H1 (cell line): ENCODE results near the gene STK26. TPM values are rescaled to one million over a fixed set of nuclear protein-coding genes. Genes with fewer than 3 reads are reported as not detected.

Source experiments
- CTCF ChIA-PET: fragments of 300-600 bp; sonication (Branson Sonifier 250); formaldehyde crosslinking; loops from one replicate; lab custom pipeline; 2021; ENCODE audit not compliant: partially characterized antibody; lab: Charles Lee
- POLR2A ChIA-PET: fragments of 300-600 bp; sonication (Branson Sonifier 250); formaldehyde crosslinking; loops from one replicate; lab custom pipeline; 2021; ENCODE audit warnings: inconsistent platforms; ENCODE audit not compliant: partially characterized antibody; lab: Charles Lee
- DNase-seq, 2 experiments: peaks; one replicate each; pipeline versions ENCODE4 v3.0.0 to v3.0.0-alpha.2; 2010 to 2022; ENCODE audit warnings: low spot score in 2 of 2, low read depth in 1 of 2, mixed read lengths in 1 of 2
- FAIRE-seq: peaks from 2 replicates; lab custom pipeline; 2011; peaks lifted over from hg19 to GRCh38; lab: Jason Lieb, UNC
- H2AFZ ChIP-seq: 2 replicates; pipeline ENCODE4 v1.8.1; 2012; ENCODE audit warnings: low read length, inconsistent platforms
- H2AK5ac ChIP-seq: 2 replicates; pipeline ENCODE4 v1.6.1; 2013; ENCODE audit warnings: low read depth, low read length
- H2BK120ac ChIP-seq: replicated peaks from 2 replicates; pipeline ENCODE3; 2013; ENCODE audit warnings: low read depth, low read length, inconsistent platforms
- H2BK12ac ChIP-seq: 2 replicates; pipeline ENCODE4 v1.6.1; 2013; ENCODE audit warnings: low read depth, low read length
- H2BK15ac ChIP-seq: 2 replicates; pipeline ENCODE4 v1.6.1; 2013; ENCODE audit warnings: low read length
- H2BK20ac ChIP-seq: 2 replicates; pipeline ENCODE4 v1.6.1; 2013; ENCODE audit warnings: low read length
- H2BK5ac ChIP-seq: 2 replicates; pipeline ENCODE4 v1.6.1; 2013; ENCODE audit warnings: low read depth, low read length
- H3K14ac ChIP-seq: 2 replicates; pipeline ENCODE4 v1.6.1; 2013; ENCODE audit warnings: inconsistent platforms; ENCODE audit not compliant: insufficient read length
- H3K18ac ChIP-seq: 2 replicates; pipeline ENCODE4 v1.6.1; 2013; ENCODE audit warnings: low read length; ENCODE audit errors: extremely low read depth
- H3K23ac ChIP-seq: 2 replicates; pipeline ENCODE4 v1.6.1; 2013; ENCODE audit warnings: inconsistent platforms; ENCODE audit not compliant: insufficient read length
- H3K23me2 ChIP-seq: 2 replicates; pipeline ENCODE4 v1.6.1; 2013; ENCODE audit warnings: low read depth, low read length
- H3K27ac ChIP-seq: 2 replicates; pipeline ENCODE4 v1.6.1; 2011; ENCODE audit warnings: low read depth, low read length, inconsistent platforms
- H3K27me3 ChIP-seq, 4 experiments: replicated peaks in 1 of 4; 1 replicate in 1 of 4; 2 replicates in 3 of 4; pipeline versions ENCODE4 v1.6.1 to v1.8.1; 2011 to 2013; ENCODE audit warnings: low read length in 3 of 4, mild to moderate bottlenecking in 3 of 4, inconsistent platforms in 2 of 4, mixed read lengths in 2 of 4, moderate library complexity in 1 of 4; ENCODE audit not compliant: control insufficient read depth in 3 of 4, insufficient read depth in 3 of 4; ENCODE audit errors: extremely low read depth in 1 of 4
- H3K36me3 ChIP-seq, 4 experiments: 2 replicates each; pipeline versions ENCODE4 v1.6.1 to v1.8.1; 2011 to 2013; ENCODE audit warnings: mild to moderate bottlenecking in 4 of 4, low read length in 3 of 4, moderate library complexity in 2 of 4, control low read depth in 1 of 4, inconsistent platforms in 1 of 4; ENCODE audit not compliant: insufficient read depth in 4 of 4, control insufficient read depth in 2 of 4
- H3K4ac ChIP-seq: replicated peaks from 2 replicates; pipeline ENCODE3; 2013; ENCODE audit warnings: low read length, low read depth, mixed read lengths, inconsistent platforms; ENCODE audit not compliant: insufficient read length
- H3K4me1 ChIP-seq, 4 experiments: replicated peaks in 1 of 4; 1 replicate in 1 of 4; 2 replicates in 3 of 4; pipeline versions ENCODE4 v1.6.1 to v1.8.1; 2011 to 2013; ENCODE audit warnings: low read length in 3 of 4, inconsistent platforms in 2 of 4, mixed read lengths in 1 of 4; ENCODE audit not compliant: insufficient read depth in 4 of 4, control insufficient read depth in 3 of 4
- H3K4me2 ChIP-seq, 2 experiments: 2 replicates each; pipeline versions ENCODE4 v1.6.1 to v1.8.1; 2011 to 2013; ENCODE audit warnings: low read depth in 2 of 2, low read length in 2 of 2, control low read depth in 1 of 2, inconsistent platforms in 1 of 2, mild to moderate bottlenecking in 1 of 2; ENCODE audit not compliant: insufficient read depth in 1 of 2
- H3K4me3 ChIP-seq, 4 experiments: fragments of 200-600, 300-600 bp in 1 of 4; sonication (generic), shearing (Covaris generic), sonication (Bioruptor Twin) in 1 of 4; 2 replicates each; pipeline versions ENCODE4 v1.5.1 to v1.8.1; 2011 to 2016; ENCODE audit warnings: low read length in 4 of 4, low read depth in 3 of 4, control low read depth in 2 of 4, inconsistent platforms in 2 of 4, mild to moderate bottlenecking in 2 of 4, mixed read lengths in 1 of 4, moderate library complexity in 1 of 4; ENCODE audit not compliant: insufficient read depth in 2 of 4; ENCODE audit errors: extremely low read depth in 1 of 4
- H3K56ac ChIP-seq: replicated peaks from 2 replicates; pipeline ENCODE3; 2013; ENCODE audit warnings: low read depth, mild to moderate bottlenecking, mixed read lengths, low read length, inconsistent platforms; ENCODE audit not compliant: insufficient read length
- H3K79me1 ChIP-seq: 2 replicates; pipeline ENCODE4 v1.6.1; 2013; ENCODE audit warnings: low read depth, low read length, control low read depth
- H3K79me2 ChIP-seq, 2 experiments: 2 replicates each; pipeline versions ENCODE4 v1.6.1 to v1.8.1; 2012 to 2013; ENCODE audit warnings: low read length in 2 of 2, mild to moderate bottlenecking in 2 of 2, inconsistent platforms in 1 of 2; ENCODE audit not compliant: insufficient read depth in 2 of 2, control insufficient read depth in 1 of 2
- H3K9ac ChIP-seq, 4 experiments: replicated peaks in 1 of 4; 1 replicate in 1 of 4; 2 replicates in 3 of 4; pipeline versions ENCODE4 v1.6.1 to v1.8.1; 2011 to 2013; ENCODE audit warnings: low read depth in 3 of 4, low read length in 3 of 4, control low read depth in 2 of 4, mild to moderate bottlenecking in 2 of 4, moderate library complexity in 2 of 4, inconsistent platforms in 1 of 4; ENCODE audit errors: extremely low read depth in 1 of 4
- H3K9me3 ChIP-seq, 2 experiments: 2 replicates each; pipeline versions ENCODE4 v1.6.1 to v1.8.1; 2012 to 2013; ENCODE audit warnings: mild to moderate bottlenecking in 2 of 2, moderate library complexity in 2 of 2, control low read depth in 1 of 2, inconsistent platforms in 1 of 2, low read depth in 1 of 2, low read length in 1 of 2, mixed read lengths in 1 of 2; ENCODE audit not compliant: insufficient read depth in 2 of 2
- H4K20me1 ChIP-seq, 2 experiments: replicated peaks in 1 of 2; 2 replicates each; pipeline versions ENCODE3 to v1.8.1; 2011 to 2013; ENCODE audit warnings: inconsistent platforms in 2 of 2, low read length in 2 of 2, mild to moderate bottlenecking in 1 of 2; ENCODE audit not compliant: insufficient read depth in 2 of 2, control insufficient read depth in 1 of 2
- H4K5ac ChIP-seq: 2 replicates; pipeline ENCODE4 v1.6.1; 2013; ENCODE audit warnings: low read length, low read depth, mixed read lengths, inconsistent platforms; ENCODE audit not compliant: insufficient read length
- H4K8ac ChIP-seq: 2 replicates; pipeline ENCODE4 v1.8.0; 2013; ENCODE audit warnings: mild to moderate bottlenecking, moderate library complexity, low read length, inconsistent platforms; ENCODE audit not compliant: insufficient read depth; ENCODE audit errors: extremely low read depth
- H4K91ac ChIP-seq: replicated peaks from 2 replicates; pipeline ENCODE3; 2013; ENCODE audit warnings: low read length, mixed read lengths, inconsistent platforms; ENCODE audit not compliant: insufficient read length
- CEBPB ChIP-seq: IDR thresholded peaks from 2 replicates; pipeline ENCODE4 v1.6.1; 2012; ENCODE audit warnings: low read depth, low read length
- CREB1 ChIP-seq: IDR thresholded peaks from 2 replicates; pipeline ENCODE4 v1.6.1; 2012; ENCODE audit warnings: inconsistent platforms
- EGR1 ChIP-seq: IDR thresholded peaks from 2 replicates; pipeline ENCODE4 v1.6.1; 2011; ENCODE audit warnings: low read depth, low read length, borderline replicate concordance
- MAX ChIP-seq: IDR thresholded peaks from 2 replicates; pipeline ENCODE4 v1.6.1; 2012; ENCODE audit warnings: inconsistent platforms
- NRF1 ChIP-seq: IDR thresholded peaks from 2 replicates; pipeline ENCODE4 v1.6.1; 2011; ENCODE audit warnings: mild to moderate bottlenecking, low read depth, low read length, improper control_type of control experiment
- RAD21 ChIP-seq, 2 experiments: IDR thresholded peaks in 1 of 2; conservative IDR thresholded peaks in 1 of 2; 2 replicates each; pipeline ENCODE4 v1.6.1; 2011; ENCODE audit warnings: low read depth in 2 of 2, low read length in 2 of 2, improper control_type of control experiment in 1 of 2, inconsistent platforms in 1 of 2, mild to moderate bottlenecking in 1 of 2, moderate library complexity in 1 of 2
- SIN3A ChIP-seq, 2 experiments: IDR thresholded peaks in 1 of 2; conservative IDR thresholded peaks in 1 of 2; 2 replicates each; pipeline ENCODE4 v1.6.1; 2011 to 2012; ENCODE audit warnings: low read length in 2 of 2, improper control_type of control experiment in 1 of 2, low read depth in 1 of 2, mild to moderate bottlenecking in 1 of 2
- SRF ChIP-seq: IDR thresholded peaks from 2 replicates; pipeline ENCODE4 v1.6.1; 2011; ENCODE audit warnings: mild to moderate bottlenecking, low read depth, low read length, moderate library complexity
- ZNF274 ChIP-seq: IDR thresholded peaks from 2 replicates; pipeline ENCODE4 v1.7.0; 2012; ENCODE audit warnings: low read length, borderline replicate concordance; ENCODE audit errors: extremely low read depth
- WGBS, 2 experiments: shearing (Covaris generic) in 1 of 2; methylation state at CpG; one replicate each; pipeline versions ENCODE4 v1.1.6 to v1.1.7; 2013 to 2015; ENCODE audit warnings: low lambda C conversion rate in 2 of 2, mixed read lengths in 2 of 2, inconsistent platforms in 1 of 2, low coverage in 1 of 2, missing lambda C conversion rate in 1 of 2; ENCODE audit not compliant: insufficient replicate concordance in 2 of 2, insufficient coverage in 1 of 2, insufficient read length in 1 of 2; ENCODE audit errors: extremely low coverage in 1 of 2, missing lambda C conversion rate in 1 of 2; 5-methylcytosine and 5-hydroxymethylcytosine counted together
- polyA plus RNA-seq, 7 experiments: library from polyadenylated mRNA; depleted of rRNA in 3 of 7; stranded (reverse) in 5 of 7; unstranded in 2 of 7; fragments of >200 nt in 5 of 7; fragments of 200-250 nt in 2 of 7; gene quantifications; 1 replicate in 5 of 7; 2 replicates in 1 of 7; 4 replicates in 1 of 7; pipeline versions ENCODE4 v1.2.1 to v1.2.3, GENCODE V29; 2011 to 2013; ENCODE audit warnings: missing spikeins in 2 of 7, mixed read lengths in 2 of 7
- total RNA-seq: library from RNA; stranded (reverse); fragmentation: NEBNext Ultra II Directional; extraction: Animal tissue kit (Norgen Biotek cat#: 25700); gene quantifications from 2 replicates; pipeline ENCODE4 v1.2.1, GENCODE V29; 2021
- TF ChIP-seq, protein P1 (sequence below): IDR thresholded peaks from 2 replicates; pipeline ENCODE4 v1.6.1; 2011; ENCODE audit warnings: low read length, improper control_type of control experiment

Gene STK26
- total and polyA plus RNA-seq, 2 of the 8 experiments (the other 6 are each of a cell fraction or from before 2014, with no cell fraction given), result 24.2 to 98.2 TPM

GRCh38 chrX:131987252-131987651 lies 35.9 kb upstream of the STK26 start:
- no peak overlapping the region for H2BK12ac ChIP-seq
- FAIRE-seq (no peak), DNase-seq (no peak)
- no peak overlapping the region for H2BK20ac ChIP-seq
- no peak overlapping the region for H3K56ac ChIP-seq
- POLR2A ChIA-PET, result no interaction called here
- no peak overlapping the region for H3K27ac ChIP-seq
- no peak overlapping the region for H2BK15ac ChIP-seq
- H3K4me3 ChIP-seq, result no peak overlapping the region
- no peaks in the 10 kb centered on the region for H3K27me3 ChIP-seq
- H3K18ac ChIP-seq, result no peak overlapping the region
- H3K4ac ChIP-seq, result no peak overlapping the region
- no peak overlapping the region for H2AFZ ChIP-seq
- no peaks in the 10 kb centered on the region for H3K36me3 ChIP-seq
- H3K9me3 ChIP-seq, result no peaks in the 10 kb centered on the region
- H3K23ac ChIP-seq, result no peak overlapping the region
- H3K23me2 ChIP-seq, result no peaks in the 10 kb centered on the region
- no peak overlapping the region for H3K9ac ChIP-seq
- H3K4me1 ChIP-seq, result peaks cover 0 to 3% (median 0%) of the 10 kb centered on the region in 4 experiments; a peak in 1 of 7 replicates
- no peaks in the 10 kb centered on the region for H3K79me1 ChIP-seq
- no peak overlapping the region for H4K5ac ChIP-seq
- no peak overlapping the region for H3K4me2 ChIP-seq
- 73% methylated on average over 4 of the region's 5 CpGs; no CpG with 5 or more reads in 1 of the 2 experiments for WGBS, 2 experiments
- no peak overlapping the region for H2BK5ac ChIP-seq
- no peak overlapping the region for H3K14ac ChIP-seq
- H4K20me1 ChIP-seq, result no peaks in the 10 kb centered on the region
- H4K91ac ChIP-seq, result no peak overlapping the region
- H3K79me2 ChIP-seq, result no peaks in the 10 kb centered on the region
- CTCF ChIA-PET, result interaction anchor here (1.3 kb wide), 1 partner anchor 18 kb away, joined by 4 read pairs; no protein-coding TSS in a partner anchor
- no peak overlapping the region for H2AK5ac ChIP-seq
- no peak overlapping the region for H4K8ac ChIP-seq
- no peak overlapping the region for H2BK120ac ChIP-seq
- TF ChIP-seq CREB1, result no peak
- TF ChIP-seq EGR1, result no peak
- no peak for TF ChIP-seq MAX
- TF ChIP-seq SRF, result no peak
- no peak for TF ChIP-seq SIN3A (conservative IDR thresholded peaks at IDR 0.05 in 1 of 2, IDR thresholded peaks at IDR 0.05 in 1 of 2; ENCODE audit: low read depth in 1 of 2, low read length in 2 of 2)
- no peak for TF ChIP-seq CEBPB
- TF ChIP-seq, protein P1, sequence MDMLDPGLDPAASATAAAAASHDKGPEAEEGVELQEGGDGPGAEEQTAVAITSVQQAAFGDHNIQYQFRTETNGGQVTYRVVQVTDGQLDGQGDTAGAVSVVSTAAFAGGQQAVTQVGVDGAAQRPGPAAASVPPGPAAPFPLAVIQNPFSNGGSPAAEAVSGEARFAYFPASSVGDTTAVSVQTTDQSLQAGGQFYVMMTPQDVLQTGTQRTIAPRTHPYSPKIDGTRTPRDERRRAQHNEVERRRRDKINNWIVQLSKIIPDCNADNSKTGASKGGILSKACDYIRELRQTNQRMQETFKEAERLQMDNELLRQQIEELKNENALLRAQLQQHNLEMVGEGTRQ, result no peak
- no peak for TF ChIP-seq ZNF274
- TF ChIP-seq NRF1, result no peak
- TF ChIP-seq RAD21 (IDR thresholded peaks at IDR 0.05 in 1 of 2, conservative IDR thresholded peaks at IDR 0.05 in 1 of 2; ENCODE audit: low read depth in 2 of 2, low read length in 2 of 2), result no peak
